Measurements from ENCODE around the gene PTGES.
A peak's percentile ranks its signal among the peaks of the same experiment; 100 is the strongest.

PTGES gene

GRCh38 chr9:129716091-129716490, 36.8 kb downstream of the PTGES start:
- DNase-seq = no peak

GRCh38 chr9:129714511-129715061, 38.3 kb downstream of the PTGES start:
- DNase-seq = no peak

DNA sequence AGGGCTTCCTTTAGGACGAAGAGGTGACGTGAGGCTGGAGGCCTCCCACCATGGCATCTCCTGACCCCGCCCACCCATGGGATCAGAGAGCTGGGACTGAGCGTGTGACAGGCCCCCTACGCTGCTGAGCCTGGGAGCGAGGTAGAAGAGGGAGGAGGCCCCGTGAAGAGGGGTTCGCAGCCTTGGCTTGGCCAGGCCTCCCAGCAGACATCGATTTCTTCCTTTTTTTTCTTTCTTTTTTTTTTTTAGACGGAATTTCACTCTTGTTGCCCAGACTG, 39.5 kb downstream of the PTGES start:
- DNase-seq = no peak

DNA sequence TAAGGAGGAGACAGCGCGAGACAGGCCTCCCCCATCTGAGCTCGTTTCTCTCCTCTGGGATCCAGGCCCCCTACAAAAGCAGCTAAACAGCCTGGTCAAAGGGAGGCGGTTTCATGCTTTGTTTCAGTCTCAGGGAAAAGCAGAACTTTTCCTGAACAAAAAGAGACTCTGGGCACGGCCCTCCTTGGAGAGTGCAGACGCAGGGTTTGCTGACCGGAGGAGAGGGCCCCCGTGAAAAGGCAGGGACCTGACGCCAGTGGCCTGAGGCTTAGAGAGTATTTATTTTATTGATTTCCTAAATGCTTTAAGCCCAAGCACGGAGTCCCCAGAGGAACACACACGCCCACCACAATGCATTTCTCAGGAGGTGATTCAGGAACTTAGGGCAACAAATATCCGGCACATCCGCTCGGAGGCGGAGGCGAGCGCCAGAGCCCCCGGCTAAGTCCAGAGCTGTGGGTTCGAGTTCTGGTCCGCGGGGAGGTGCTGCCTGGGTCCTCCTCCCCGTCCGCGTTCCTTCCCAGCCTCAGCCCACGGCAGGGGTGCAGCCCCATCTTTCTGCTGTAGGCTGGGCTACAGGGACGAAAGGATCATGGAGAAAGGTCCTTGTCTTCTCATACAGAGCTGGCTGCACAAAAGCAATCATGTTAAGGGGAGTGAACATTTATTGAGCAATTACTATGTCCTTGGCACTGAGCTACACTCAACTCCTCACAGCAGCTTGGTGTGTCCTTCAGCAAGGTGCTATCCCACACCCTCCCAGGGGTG, 40.0 kb downstream of the PTGES start:
- DNase-seq = peak; percentile 14

DNA sequence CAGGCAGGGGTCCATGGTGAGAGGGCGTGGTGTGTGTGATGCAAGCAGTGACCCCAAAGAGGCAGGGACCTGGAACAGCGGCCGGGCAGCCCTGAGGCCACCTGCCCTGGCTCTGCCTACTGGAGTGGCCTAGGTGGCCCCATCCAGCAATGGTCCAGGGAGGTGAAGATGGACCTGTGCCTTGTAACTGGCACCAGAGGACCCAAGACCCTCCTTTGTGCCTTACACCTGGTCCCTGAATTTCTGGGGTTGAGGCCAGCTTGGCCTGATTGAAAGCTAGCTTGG, 42.7 kb downstream of the PTGES start:
- DNase-seq = no peak

- DNase-seq = no peak
Measured at GRCh38 chr9:129709438-129710168, 43.2 kb downstream of the PTGES start.

DNA sequence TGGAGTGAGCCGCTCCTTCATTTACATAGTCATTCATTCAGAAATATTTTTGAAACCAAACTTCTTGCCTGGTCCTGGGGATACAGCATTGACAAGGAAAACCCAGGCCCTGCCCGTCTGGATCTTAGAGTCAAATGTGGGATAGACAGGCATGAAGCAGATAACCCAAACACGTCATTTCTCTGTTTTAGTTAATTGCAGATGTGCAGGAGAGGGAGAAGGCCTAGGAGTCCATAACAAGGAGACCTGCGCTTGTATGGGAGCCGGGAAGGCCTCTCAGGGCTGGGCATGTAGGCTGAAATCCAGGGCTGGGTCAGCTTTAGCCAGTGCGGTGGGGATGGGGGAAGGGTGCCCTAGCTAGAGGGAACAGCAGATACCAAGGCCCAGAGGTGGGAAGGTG, 44.0 kb downstream of the PTGES start:
- DNase-seq = no peak

DNA sequence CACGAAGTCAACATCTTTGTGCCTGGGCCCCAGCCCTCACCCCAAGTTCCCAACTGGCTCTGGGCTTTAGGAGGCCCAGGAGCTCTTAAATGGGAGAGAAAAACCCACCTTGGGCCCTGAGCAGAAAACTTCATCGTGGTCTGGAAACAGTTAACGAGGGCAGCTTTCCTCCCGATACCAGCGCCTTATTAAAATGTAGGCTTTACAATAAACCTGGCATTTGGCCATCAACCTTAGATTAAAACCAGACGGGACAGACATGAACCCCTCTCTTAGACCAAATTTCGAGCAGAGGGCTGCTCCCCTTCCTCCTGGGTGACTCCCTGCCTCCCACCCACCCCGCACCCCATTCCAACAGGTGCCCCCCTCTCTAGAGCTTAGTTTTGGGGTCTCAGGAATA, 48.0 kb downstream of the PTGES start:
- no peak for DNase-seq

GRCh38 chr9:129703667-129704355, 49.0 kb downstream of the PTGES start:
- no peak for DNase-seq

GRCh38 chr9:129702589-129703520, 50.0 kb downstream of the PTGES start:
- no peak for DNase-seq

- no peak for DNase-seq
Measured at GRCh38 chr9:129701549-129701948, 51.3 kb downstream of the PTGES start.

- no peak for DNase-seq
Measured at GRCh38 chr9:129701054-129701453, 51.8 kb downstream of the PTGES start.

DNA sequence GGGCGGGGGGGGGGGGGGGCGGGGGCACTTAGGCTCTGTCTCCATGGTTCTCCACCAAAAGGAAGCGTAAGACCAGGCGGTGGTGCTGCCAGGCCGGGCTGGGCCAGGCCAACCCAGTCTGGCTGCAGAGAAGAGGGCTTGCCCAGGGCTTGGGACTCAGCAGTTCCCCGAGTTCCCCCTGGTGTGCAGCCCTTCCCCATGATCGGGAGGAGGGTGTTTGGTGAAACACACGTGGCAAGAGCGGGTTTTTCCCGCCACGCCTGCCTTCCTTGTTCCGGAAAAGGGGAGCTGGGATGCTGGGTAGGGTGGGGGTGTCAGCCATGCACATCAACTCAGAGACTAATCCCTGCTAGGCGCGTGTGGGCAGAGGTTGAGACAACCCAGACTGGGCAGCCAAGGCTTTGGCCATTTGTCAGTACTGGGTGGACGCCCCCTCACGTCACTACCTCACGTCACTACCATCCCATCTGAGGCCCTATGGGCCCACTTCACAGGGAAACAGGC, 54.5 kb downstream of the PTGES start:
- DNase-seq = no peak

- no peak for DNase-seq
Measured at GRCh38 chr9:129697656-129698253, 55.1 kb downstream of the PTGES start.

DNA sequence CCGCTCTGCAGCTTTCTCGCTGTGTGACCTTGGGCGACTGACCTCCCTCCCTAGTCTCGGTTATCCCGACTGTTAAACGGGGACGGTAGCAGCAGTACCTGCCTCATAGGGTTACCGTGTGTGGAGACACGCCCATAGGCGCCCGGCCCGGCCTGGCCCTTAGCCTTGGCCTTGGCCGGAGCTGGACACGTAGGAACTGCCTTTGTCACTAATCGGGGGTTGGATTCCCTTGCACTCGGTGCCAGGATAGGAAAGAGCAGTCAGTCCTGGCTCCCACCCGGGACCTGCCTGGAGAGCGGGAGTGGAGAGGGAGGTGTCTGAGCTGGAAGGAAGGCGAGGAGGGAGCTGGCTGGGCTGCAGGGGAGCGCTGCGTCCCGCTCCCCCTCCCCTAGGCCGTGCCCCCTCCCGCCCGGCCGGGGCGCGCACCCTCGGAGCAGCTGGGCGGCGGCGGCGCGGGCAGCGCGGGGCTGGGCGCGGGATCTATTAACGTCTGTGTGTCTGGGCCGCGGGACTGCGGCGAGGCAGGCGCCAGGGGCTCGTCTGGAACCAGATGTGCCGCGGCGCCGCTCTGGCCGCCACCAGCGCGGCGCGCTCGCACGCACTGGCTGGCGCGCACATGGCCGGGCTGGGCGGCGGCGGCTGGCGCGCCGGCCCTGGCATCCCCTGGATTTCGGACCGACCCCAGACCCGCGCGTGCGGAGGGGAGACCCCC, 55.7 kb downstream of the PTGES start:
- DNase-seq = no peak

DNA sequence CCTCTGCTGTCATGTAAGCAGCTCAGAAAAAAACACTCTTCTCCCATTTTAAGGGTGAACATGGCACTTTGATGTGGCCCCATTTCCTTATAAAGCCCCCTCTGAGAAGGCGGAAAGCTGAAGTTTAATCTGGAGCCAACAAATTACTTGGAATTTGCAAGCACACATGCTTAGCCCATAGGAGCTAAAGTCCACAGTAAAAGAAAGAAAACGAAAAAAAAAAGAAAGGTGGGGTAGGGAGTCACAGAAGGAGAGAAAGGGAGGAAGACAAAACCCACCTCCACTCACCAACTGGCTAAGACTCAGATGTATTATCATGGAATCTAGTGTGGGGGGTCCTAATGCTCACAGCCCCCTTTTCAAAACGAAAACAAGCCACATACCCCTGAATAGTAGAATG, 57.0 kb downstream of the PTGES start:
- DNase-seq = no peak

- no peak for DNase-seq
Measured at GRCh38 chr9:129694243-129694646, 58.6 kb downstream of the PTGES start.

- no peak for DNase-seq
Measured at GRCh38 chr9:129693741-129694140, 59.1 kb downstream of the PTGES start.

DNA sequence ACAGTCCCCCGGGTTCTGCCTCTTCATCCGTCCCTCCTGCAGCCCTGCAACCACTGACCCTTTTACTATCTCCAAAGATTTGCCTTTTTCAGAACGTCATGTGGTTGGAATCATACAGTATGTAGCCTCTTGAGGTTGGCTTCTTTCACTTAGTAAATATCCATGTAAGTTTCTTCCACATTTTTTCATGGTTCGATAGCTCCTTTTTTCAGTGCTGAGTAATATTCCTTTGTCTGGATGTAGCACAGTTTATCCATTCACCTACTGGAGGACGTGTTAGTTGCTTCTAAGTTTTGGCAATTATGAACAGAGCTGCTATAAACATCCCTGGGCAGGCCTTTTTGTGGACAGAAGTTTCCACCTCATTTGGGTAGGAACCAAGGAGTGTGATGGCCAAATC, 60.3 kb downstream of the PTGES start:
- DNase-seq = no peak

Measured in T1000 (cell line).